Measurements from ENCODE around the gene MMP15.
"Not testable (repeated sequence)": the region's sequence is repeated elsewhere in the genome, so short reads cannot be mapped to it uniquely, and the experiment has no call there.

MMP15 gene

GRCh38 chr16:58094026-58094425 is 68.5 kb downstream of the MMP15 start:
- no peak for DNase-seq

GRCh38 chr16:58094791-58095574 is 69.4 kb downstream of the MMP15 start:
- DNase-seq, result no peak

- not testable (repeated sequence) for DNase-seq
Observed at GRCh38 chr16:58095575-58095960, 70.0 kb downstream of the MMP15 start.

- DNase-seq, result no peak
Observed at GRCh38 chr16:58096249-58096648, 70.7 kb downstream of the MMP15 start.
